OCI-LY7 (cell line): ENCODE results near the gene SORBS2. TPM values are rescaled to one million over a fixed set of nuclear protein-coding genes. Genes with fewer than 3 reads are reported as not detected.

Source experiments
- BruUV-seq: library from RNA; stranded (reverse); fragments of 400-500 nt; replicated peaks from 2 replicates; lab custom pipeline; 2021; lab: Mats Ljungman, UMichigan
- CTCF ChIA-PET: fragments of 300-600 bp; sonication (Branson Sonifier 250); formaldehyde crosslinking; loops from one replicate; lab custom pipeline; 2022; ENCODE audit warnings: antibody characterized with exemption; ENCODE audit not compliant: unreplicated experiment; lab: Charles Lee
- POLR2A ChIA-PET: fragments of 300-600 bp; sonication (Branson Sonifier 250); formaldehyde crosslinking; loops from one replicate; lab custom pipeline; 2022; ENCODE audit warnings: antibody characterized with exemption; lab: Charles Lee
- DNase-seq: peaks from one replicate; pipeline ENCODE4 v3.0.0-alpha.2; 2015; ENCODE audit warnings: low spot score
- H2AFZ ChIP-seq: fragments of 200-600 bp; sonication (generic), shearing (Covaris generic); 2 replicates; pipeline ENCODE4 v1.6.1; 2014; ENCODE audit warnings: mild to moderate bottlenecking, antibody characterized with exemption, low read length, moderate library complexity
- H3K27ac ChIP-seq: fragments of 200-600 bp; sonication (generic); 2 replicates; pipeline ENCODE4 v1.5.1; 2014; ENCODE audit warnings: mixed run types, low read depth, mild to moderate bottlenecking, moderate library complexity, low read length, inconsistent platforms; ENCODE audit not compliant: poor library complexity, severe bottlenecking
- H3K36me3 ChIP-seq: fragments of 200-600 bp; sonication (generic); 2 replicates; pipeline ENCODE4 v1.6.1; 2014; ENCODE audit warnings: mild to moderate bottlenecking, antibody characterized with exemption, low read length, moderate library complexity, mixed read lengths; ENCODE audit not compliant: insufficient read depth
- H3K4me1 ChIP-seq: fragments of 200-600 bp; sonication (generic); 2 replicates; pipeline ENCODE4 v1.5.1; 2014; ENCODE audit warnings: mild to moderate bottlenecking, low read length; ENCODE audit not compliant: insufficient read depth, poor library complexity, severe bottlenecking
- H3K4me2 ChIP-seq: fragments of 200-600 bp; sonication (generic); 2 replicates; pipeline ENCODE4 v1.6.1; 2014; ENCODE audit warnings: mild to moderate bottlenecking, low read length
- H3K4me3 ChIP-seq: fragments of 200-600 bp; sonication (generic); 2 replicates; pipeline ENCODE4 v1.5.1; 2014; ENCODE audit warnings: mild to moderate bottlenecking, low read depth, low read length; ENCODE audit not compliant: poor library complexity, severe bottlenecking
- H3K79me2 ChIP-seq: fragments of 200-600 bp; sonication (generic); 2 replicates; pipeline ENCODE4 v1.6.1; 2016; ENCODE audit warnings: low read depth, mild to moderate bottlenecking, low read length, moderate library complexity, mixed read lengths; ENCODE audit not compliant: insufficient read depth
- H3K9me2 ChIP-seq: fragments of 200-600 bp; sonication (generic); 2 replicates; pipeline ENCODE4 v1.6.1; 2016; ENCODE audit warnings: mild to moderate bottlenecking, low read length, mixed read lengths; ENCODE audit not compliant: insufficient read depth
- H3K9me3 ChIP-seq: fragments of 200-600 bp; sonication (generic); 2 replicates; pipeline ENCODE4 v1.6.1; 2014; ENCODE audit warnings: mild to moderate bottlenecking, mixed run types, low read length, mixed read lengths
- H4K20me1 ChIP-seq: fragments of 200-600 bp; sonication (generic); 2 replicates; pipeline ENCODE4 v1.6.1; 2014; ENCODE audit warnings: mild to moderate bottlenecking, antibody characterized with exemption, low read length, moderate library complexity, mixed read lengths; ENCODE audit not compliant: insufficient read depth
- CTCF ChIP-seq: fragments of 200-600 bp; sonication (generic); conservative IDR thresholded peaks from 2 replicates; pipeline ENCODE4 v1.5.1; 2014; ENCODE audit warnings: mild to moderate bottlenecking, antibody characterized with exemption, low read length, moderate library complexity, mixed read lengths
- EZH2phosphoT487 ChIP-seq: fragments of 200-600 bp; sonication (generic); IDR thresholded peaks from 2 replicates; pipeline ENCODE4 v1.6.1; 2018; ENCODE audit warnings: low read depth, borderline replicate concordance, mild to moderate bottlenecking, mixed run types, antibody characterized with exemption, low read length, moderate library complexity, mixed read lengths
- intact Hi-C: fragments of 100-400 bp; cut with micrococcal nuclease; formaldehyde crosslinking; loops from one replicate; pipeline ENCODE4 v1.10.0; 2022; ENCODE audit not compliant: unreplicated experiment
- total RNA-seq, 2 experiments: library from RNA; depleted of rRNA in 1 of 2; stranded (reverse); fragments of >200 nt in 1 of 2; shearing (Covaris generic) in 1 of 2; gene quantifications; 2 replicates each; pipeline ENCODE4 v1.2.3, GENCODE V29; 2014 to 2022

Gene SORBS2
- total RNA-seq, 2 experiments from 2014 or later, result 33.2 to 43.5 TPM

GRCh38 chr4:185721190-185722028 lies 90.6 kb downstream of the SORBS2 start:
- no peaks in the 10 kb centered on the region for H3K4me1 ChIP-seq
- H3K9me2 ChIP-seq, result no peaks in the 10 kb centered on the region
- no peaks in the 10 kb centered on the region for H4K20me1 ChIP-seq
- DNase-seq, result no peak
- no TSS peak for BruUV-seq
- no peak overlapping the region for H3K4me2 ChIP-seq
- POLR2A ChIA-PET, result interaction anchor here (0.7 to 1.3 kb wide), 3 partner anchors 8 to 10 kb away, joined by 3 to 9 read pairs (median 3); no protein-coding TSS in a partner anchor
- no peak overlapping the region for H3K4me3 ChIP-seq
- no peaks in the 10 kb centered on the region for H3K9me3 ChIP-seq
- H3K79me2 ChIP-seq, result no peaks in the 10 kb centered on the region
- H3K27ac ChIP-seq, result no peak overlapping the region
- CTCF ChIA-PET, result no interaction called here
- no peaks in the 10 kb centered on the region for H3K36me3 ChIP-seq
- no peak overlapping the region for H2AFZ ChIP-seq
- TF ChIP-seq CTCF, result no peak
- no peak for TF ChIP-seq EZH2phosphoT487
- intact Hi-C loops, result no loop called here

GRCh38 chr4:185719500-185719858 lies 92.5 kb downstream of the SORBS2 start:
- TF ChIP-seq CTCF, result no peak
- TF ChIP-seq EZH2phosphoT487, result no peak
- Histone ChIP-seq H3K4me1 (no peaks in the 10 kb centered on the region), H3K36me3 (no peaks in the 10 kb centered on the region), H3K4me2 (no peak overlapping the region), H3K27ac (no peak overlapping the region), H2AFZ (no peak overlapping the region), H3K9me2 (no peaks in the 10 kb centered on the region), H3K9me3 (no peaks in the 10 kb centered on the region), H4K20me1 (no peaks in the 10 kb centered on the region), H3K79me2 (no peaks in the 10 kb centered on the region), H3K4me3 (no peak overlapping the region)
- ChIA-PET CTCF (no interaction called here), POLR2A (no interaction called here)
- BruUV-seq, result no TSS peak
- intact Hi-C loops, result no loop called here
- DNase-seq, result no peak
